Measurements from ENCODE around the gene RPUSD4. TPM values are rescaled to one million over a fixed set of nuclear protein-coding genes. Genes with fewer than 3 reads are reported as not detected.

RPUSD4 gene
- total RNA-seq, 4 donors from 2014 or later = 13.2 to 18.8 (median 14.0) TPM

GRCh38 chr11:126205359-126205758, 6.1 kb downstream of the RPUSD4 start:
- no peak overlapping the region for H3K27ac ChIP-seq

GRCh38 chr11:126202646-126203359, 8.6 kb downstream of the RPUSD4 start:
- TF ChIP-seq CTCF (IDR thresholded peaks at IDR 0.05) = no peak
- no peak for TF ChIP-seq EP300 (IDR thresholded peaks at IDR 0.05)
- no peak for TF ChIP-seq POLR2AphosphoS5 (IDR thresholded peaks at IDR 0.05)
- TF ChIP-seq POLR2A (IDR thresholded peaks at IDR 0.05) = no peak
- no peaks in the 10 kb centered on the region for H3K4me1 ChIP-seq
- ATAC-seq = no peak
- no peak overlapping the region for H3K4me3 ChIP-seq
- no peaks in the 10 kb centered on the region for H3K9me3 ChIP-seq
- H3K36me3 ChIP-seq = peaks cover 9 to 92% of the 10 kb centered on the region in 2 donors
- WGBS, 2 donors (ENCODE audit: low coverage in 1 of 2) = 90 to 100% methylated on average over 2 to 8 of the region's 8 CpGs
- H3K27me3 ChIP-seq = no peaks in the 10 kb centered on the region
- no peak overlapping the region for H3K27ac ChIP-seq

More at GRCh38 chr11:126205359-126205758, 6.1 kb downstream of the RPUSD4 start:
- WGBS, 2 donors (ENCODE audit: low coverage in 1 of 2) = 100% methylated on average over 1 of the region's 14 CpGs; no CpG with 5 or more reads in 1 of the 2 donors
- Histone ChIP-seq H3K27me3 (no peaks in the 10 kb centered on the region), H3K9me3 (no peaks in the 10 kb centered on the region), H3K36me3 (peaks cover 9 to 90% of the 10 kb centered on the region in 2 donors), H3K4me1 (peaks cover 0 to 3% (median 0%) of the 10 kb centered on the region in 3 donors), H3K4me3 (no peak overlapping the region)
- TF ChIP-seq CTCF (IDR thresholded peaks at IDR 0.05) (no peak), POLR2AphosphoS5 (IDR thresholded peaks at IDR 0.05) (no peak), EP300 (IDR thresholded peaks at IDR 0.05) (no peak), POLR2A (IDR thresholded peaks at IDR 0.05) (no peak)
- ATAC-seq = no peak

DNA sequence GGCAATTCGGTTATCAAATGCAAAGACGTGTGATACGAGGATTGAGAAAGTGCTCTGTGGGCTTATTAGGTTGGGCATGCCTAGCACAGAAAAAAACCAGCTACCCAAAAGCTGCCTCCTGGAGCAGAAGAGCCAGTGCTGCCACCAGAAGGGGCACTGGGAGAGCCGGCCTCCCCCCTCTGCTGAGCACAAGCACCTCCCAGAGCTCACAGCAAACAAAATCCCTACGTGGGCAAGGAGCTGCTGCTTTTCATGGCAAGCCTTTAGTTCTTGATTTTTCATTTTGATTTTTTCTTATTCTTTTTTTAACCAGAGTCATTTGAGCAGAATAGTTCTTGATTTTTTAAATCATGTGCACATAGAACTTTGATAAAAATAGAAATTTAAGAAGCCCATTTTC, 12.8 kb downstream of the RPUSD4 start:
- H3K27ac ChIP-seq = no peak overlapping the region
- peaks cover 6 to 90% of the 10 kb centered on the region in 2 donors for H3K36me3 ChIP-seq
- no peak for TF ChIP-seq EP300 (IDR thresholded peaks at IDR 0.05)
- TF ChIP-seq POLR2AphosphoS5 (IDR thresholded peaks at IDR 0.05) = no peak
- no peak for TF ChIP-seq POLR2A (IDR thresholded peaks at IDR 0.05)
- no peak for TF ChIP-seq CTCF (IDR thresholded peaks at IDR 0.05)
- no peak for ATAC-seq
- H3K27me3 ChIP-seq = no peaks in the 10 kb centered on the region
- peaks cover 0 to 5% (median 0%) of the 10 kb centered on the region in 3 donors for H3K4me1 ChIP-seq
- WGBS, 2 donors (ENCODE audit: low coverage in 1 of 2) = 87 to 100% methylated on average over 2 to 5 of the region's 5 CpGs
- H3K9me3 ChIP-seq = peaks cover 0 to 9% (median 0%) of the 10 kb centered on the region in 3 donors
- H3K4me3 ChIP-seq = no peak overlapping the region

- Histone ChIP-seq H3K9me3 (peaks cover 0 to 9% (median 0%) of the 10 kb centered on the region in 3 donors), H3K27ac (no peak overlapping the region), H3K4me1 (peaks cover 0 to 9% (median 0%) of the 10 kb centered on the region in 3 donors), H3K27me3 (no peaks in the 10 kb centered on the region), H3K36me3 (peaks cover 0 to 89% of the 10 kb centered on the region in 2 donors), H3K4me3 (no peak overlapping the region)
- no peak for ATAC-seq
- 83 to 93% methylated on average over 6 to 7 of the region's 7 CpGs for WGBS, 2 donors (ENCODE audit: low coverage in 1 of 2)
- TF ChIP-seq CTCF (IDR thresholded peaks at IDR 0.05) (no peak), EP300 (IDR thresholded peaks at IDR 0.05) (no peak), POLR2AphosphoS5 (IDR thresholded peaks at IDR 0.05) (no peak), POLR2A (IDR thresholded peaks at IDR 0.05) (no peak)
These were observed 14.0 kb downstream of the RPUSD4 start for GRCh38 chr11:126197277-126197939.
